Activated naive CD4-positive, alpha-beta T cell treated with anti-CD3 and anti-CD28 coated beads, Interleukin-2, amount 50 U/mL, for 16 hours (primary cell): ENCODE measurements around the gene OTUB2.

ENCODE experiments used
- DNase-seq: peaks from one replicate; pipeline ENCODE4 v3.0.0-alpha.2; 2020

Gene OTUB2

GRCh38 chr14:93997082-93997481, 29.1 kb upstream of the OTUB2 start, which contains the start of gene CCDC197:
Gene CCDC197, plus strand, starts transcription at chr14:93997301. Its CDS starts 831 bp downstream, at chr14:93998132.
- no peak for DNase-seq

- DNase-seq, result no peak
Measured at GRCh38 chr14:93997916-93998870, 27.9 kb upstream of the OTUB2 start.

GRCh38 chr14:93998871-93999403, 27.2 kb upstream of the OTUB2 start:
- no peak for DNase-seq

GRCh38 chr14:93999573-93999972, 26.6 kb upstream of the OTUB2 start:
- DNase-seq, result no peak

GRCh38 chr14:94000267-94000666, 25.9 kb upstream of the OTUB2 start:
- DNase-seq, result no peak

- no peak for DNase-seq
Measured at GRCh38 chr14:94001016-94001415, 25.1 kb upstream of the OTUB2 start.

GRCh38 chr14:94001501-94002396, 24.4 kb upstream of the OTUB2 start:
- DNase-seq, result peak; percentile 57

- DNase-seq, result no peak
Measured at GRCh38 chr14:94003397-94003796, 22.7 kb upstream of the OTUB2 start.

- DNase-seq, result no peak
Measured at GRCh38 chr14:94004015-94004414, 22.1 kb upstream of the OTUB2 start.

- no peak for DNase-seq
Measured at GRCh38 chr14:94005324-94006073, 20.6 kb upstream of the OTUB2 start.

- DNase-seq, result no peak
Measured at GRCh38 chr14:94008234-94008633, 17.9 kb upstream of the OTUB2 start.

- no peak for DNase-seq
Measured at GRCh38 chr14:94009767-94010166, 16.4 kb upstream of the OTUB2 start.

GRCh38 chr14:94010625-94011024, 15.5 kb upstream of the OTUB2 start:
- no peak for DNase-seq

- DNase-seq, result no peak
Measured at GRCh38 chr14:94011795-94012194, 14.3 kb upstream of the OTUB2 start.

GRCh38 chr14:94014382-94014781, 11.8 kb upstream of the OTUB2 start:
- DNase-seq, result no peak

GRCh38 chr14:94015223-94015622, 10.9 kb upstream of the OTUB2 start:
- DNase-seq, result no peak

- DNase-seq, result no peak
Measured at GRCh38 chr14:94016446-94016976, 9.6 kb upstream of the OTUB2 start.

GRCh38 chr14:94018308-94018707, 7.8 kb upstream of the OTUB2 start:
- no peak for DNase-seq

- no peak for DNase-seq
Measured at GRCh38 chr14:94019329-94019728, 6.8 kb upstream of the OTUB2 start.

GRCh38 chr14:94020267-94020666, 5.9 kb upstream of the OTUB2 start:
- DNase-seq, result no peak

GRCh38 chr14:94021001-94021400, 5.1 kb upstream of the OTUB2 start:
- no peak for DNase-seq
